Medulla oblongata (tissue), 1 donor: ENCODE measurements around the gene COX6B1.
"Not testable (repeated sequence)": the region's sequence is repeated elsewhere in the genome, so short reads cannot be mapped to it uniquely, and the experiment has no call there.

Experiments
- DNase-seq: peaks from one replicate; pipeline ENCODE4 v3.0.0-alpha.2; 2015; ENCODE audit errors: extremely low spot score

The COX6B1 gene

GRCh38 chr19:35633727-35634440, 14.2 kb upstream of the COX6B1 start:
- DNase-seq, result no peak

- DNase-seq, result no peak
These were observed 11.5 kb upstream of the COX6B1 start for GRCh38 chr19:35636651-35637050.

- DNase-seq, result no peak
These were observed 11.0 kb upstream of the COX6B1 start for GRCh38 chr19:35637165-35637564.

- no peak for DNase-seq
These were observed 8.8 kb upstream of the COX6B1 start for GRCh38 chr19:35639321-35639639.

GRCh38 chr19:35639863-35640262, 8.3 kb upstream of the COX6B1 start:
- no peak for DNase-seq

GRCh38 chr19:35641515-35642151, 6.5 kb upstream of the COX6B1 start, which contains the start of gene ETV2:
Gene ETV2 (plus strand): TSS chr19:35641745. CDS start chr19:35642461, 716 bp downstream.
- no peak for DNase-seq

GRCh38 chr19:35642312-35642711, 5.8 kb upstream of the COX6B1 start:
- DNase-seq, result no peak

GRCh38 chr19:35642798-35643254, 5.3 kb upstream of the COX6B1 start:
- no peak for DNase-seq

- peak; percentile 63 for DNase-seq
These were observed 4.6 kb upstream of the COX6B1 start for GRCh38 chr19:35643255-35644205.

GRCh38 chr19:35644206-35644986, 3.7 kb upstream of the COX6B1 start:
- peak; percentile 79 for DNase-seq

- peak; percentile 66 for DNase-seq
These were observed 3.0 kb upstream of the COX6B1 start for GRCh38 chr19:35644987-35645679.

GRCh38 chr19:35645680-35646511, 2.2 kb upstream of the COX6B1 start:
- no peak for DNase-seq

- no peak for DNase-seq
These were observed 2.5 kb downstream of the COX6B1 start for GRCh38 chr19:35650581-35650980.

- DNase-seq, result not testable (repeated sequence)
These were observed 6.7 kb downstream of the COX6B1 start for GRCh38 chr19:35654828-35655227.

- no peak for DNase-seq
These were observed 7.5 kb downstream of the COX6B1 start for GRCh38 chr19:35655600-35655999.

- no peak for DNase-seq
These were observed 8.6 kb downstream of the COX6B1 start for GRCh38 chr19:35656700-35657099.

GRCh38 chr19:35657904-35658700, 10.0 kb downstream of the COX6B1 start:
- DNase-seq, result no peak

GRCh38 chr19:35661995-35662340, 13.8 kb downstream of the COX6B1 start:
- no peak for DNase-seq

- no peak for DNase-seq
These were observed 15.9 kb downstream of the COX6B1 start for GRCh38 chr19:35663981-35664380.
